Breast epithelium (tissue), 3 donors: ENCODE measurements around the gene CDK5RAP2.

ENCODE experiments used
- POLR2A ChIP-seq: fragments of 450-650 bp; IDR thresholded peaks from one replicate; pipeline ENCODE4 v1.6.1; 2016; ENCODE audit warnings: antibody characterized with exemption, mild to moderate bottlenecking, moderate library complexity
- POLR2AphosphoS5 ChIP-seq, 3 donors: sonication (generic); formaldehyde crosslinking; IDR thresholded peaks; one replicate each; pipeline ENCODE4 v1.6.1; 2017; ENCODE audit warnings: antibody characterized with exemption in 3 of 3
- TF ChIP-seq, protein P1 (sequence below), 3 donors: fragments of 450-650 bp; IDR thresholded peaks; one replicate each; pipeline ENCODE4 v1.5.1; 2016 to 2017; ENCODE audit warnings: antibody characterized with exemption in 3 of 3, mild to moderate bottlenecking in 3 of 3, moderate library complexity in 3 of 3

DNA sequence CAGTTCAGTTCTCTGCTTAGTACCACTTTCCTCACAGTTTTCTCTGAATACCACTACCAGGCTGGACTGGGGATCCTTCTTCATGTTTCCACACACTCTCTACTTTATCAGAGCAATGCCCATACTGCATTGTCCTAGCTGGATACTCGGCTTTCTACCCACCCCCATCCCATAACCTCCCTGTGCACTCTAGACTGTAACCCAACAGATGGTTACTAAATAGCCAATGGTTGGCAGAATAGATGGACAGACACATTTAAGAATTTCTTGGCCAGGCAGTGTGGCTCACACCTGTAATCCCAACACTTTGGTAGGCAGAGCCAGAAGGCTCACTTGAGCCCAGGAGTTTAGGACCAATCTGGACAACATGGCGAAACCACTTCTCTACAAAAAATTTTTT lies 22.8 kb downstream of the CDK5RAP2 start:
- TF ChIP-seq POLR2A, result no peak
- TF ChIP-seq, protein P1, sequence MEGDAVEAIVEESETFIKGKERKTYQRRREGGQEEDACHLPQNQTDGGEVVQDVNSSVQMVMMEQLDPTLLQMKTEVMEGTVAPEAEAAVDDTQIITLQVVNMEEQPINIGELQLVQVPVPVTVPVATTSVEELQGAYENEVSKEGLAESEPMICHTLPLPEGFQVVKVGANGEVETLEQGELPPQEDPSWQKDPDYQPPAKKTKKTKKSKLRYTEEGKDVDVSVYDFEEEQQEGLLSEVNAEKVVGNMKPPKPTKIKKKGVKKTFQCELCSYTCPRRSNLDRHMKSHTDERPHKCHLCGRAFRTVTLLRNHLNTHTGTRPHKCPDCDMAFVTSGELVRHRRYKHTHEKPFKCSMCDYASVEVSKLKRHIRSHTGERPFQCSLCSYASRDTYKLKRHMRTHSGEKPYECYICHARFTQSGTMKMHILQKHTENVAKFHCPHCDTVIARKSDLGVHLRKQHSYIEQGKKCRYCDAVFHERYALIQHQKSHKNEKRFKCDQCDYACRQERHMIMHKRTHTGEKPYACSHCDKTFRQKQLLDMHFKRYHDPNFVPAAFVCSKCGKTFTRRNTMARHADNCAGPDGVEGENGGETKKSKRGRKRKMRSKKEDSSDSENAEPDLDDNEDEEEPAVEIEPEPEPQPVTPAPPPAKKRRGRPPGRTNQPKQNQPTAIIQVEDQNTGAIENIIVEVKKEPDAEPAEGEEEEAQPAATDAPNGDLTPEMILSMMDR (IDR thresholded peaks at IDR 0.05), result no peak
- TF ChIP-seq POLR2AphosphoS5 (IDR thresholded peaks at IDR 0.05), result no peak
